NCI-H2081 treated with DMSO at 0.1 percent for 48 hours (cell line): ENCODE results near the gene SEPTIN8.

Experiments
- DNase-seq: peaks from one replicate; lab custom pipeline; 2025; lab: John Stamatoyannopoulos, UW

The SEPTIN8 gene

DNA sequence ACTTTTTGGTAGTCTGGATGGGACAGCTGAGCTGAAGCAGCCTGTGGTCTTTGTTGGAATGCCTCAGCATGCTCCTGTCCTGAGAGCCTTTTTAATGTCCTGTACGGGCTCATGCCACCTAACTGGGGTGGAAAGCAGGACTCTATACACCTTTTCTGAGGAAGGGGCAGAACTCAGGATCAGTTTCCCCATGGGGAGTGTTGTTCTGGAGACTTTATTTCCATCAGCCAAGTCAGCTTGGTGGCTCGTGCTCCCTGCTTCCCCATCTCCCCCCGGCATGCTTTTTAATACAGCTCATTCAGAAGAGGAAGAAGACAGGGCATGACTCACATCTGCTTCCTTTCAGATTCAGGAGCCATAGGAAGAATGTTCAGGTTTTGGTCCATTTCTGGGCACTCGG lies 5.1 kb upstream of the SEPTIN8 start:
- no peak for DNase-seq

- DNase-seq, result no peak
Measured at GRCh38 chr5:132781029-132781428, 4.0 kb upstream of the SEPTIN8 start.

GRCh38 chr5:132780577-132780976 lies 3.5 kb upstream of the SEPTIN8 start:
- DNase-seq, result no peak

- no peak for DNase-seq
Measured at GRCh38 chr5:132779961-132780360, 2.9 kb upstream of the SEPTIN8 start.

GRCh38 chr5:132778856-132779255 lies 1.8 kb upstream of the SEPTIN8 start:
- DNase-seq, result no peak

DNA sequence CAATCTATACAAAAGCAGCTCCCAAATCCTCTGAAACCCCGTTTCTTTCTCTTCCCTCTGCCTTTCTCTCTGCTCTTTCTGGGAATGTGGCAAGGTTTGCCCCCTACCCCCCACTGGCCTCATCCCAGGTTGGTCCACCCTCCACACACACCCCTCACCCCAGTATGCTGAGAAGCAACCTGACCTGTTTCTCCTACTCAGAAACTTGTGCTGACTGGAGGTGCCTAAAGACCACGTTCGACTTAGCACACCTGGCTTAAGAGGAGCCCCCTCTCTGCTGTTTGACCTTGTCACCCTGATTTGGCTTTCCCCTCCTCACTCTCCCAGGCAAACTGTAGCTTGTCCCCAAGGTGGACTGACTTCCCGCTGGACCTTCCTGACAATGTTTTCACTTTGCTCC lies 1.1 kb upstream of the SEPTIN8 start:
- DNase-seq, result no peak

GRCh38 chr5:132776938-132777208 lies 166 bp downstream of the SEPTIN8 start:
- no peak for DNase-seq

- DNase-seq, result no peak
Measured at GRCh38 chr5:132776131-132776937, 705 bp downstream of the SEPTIN8 start.

GRCh38 chr5:132775476-132775961 lies 1.5 kb downstream of the SEPTIN8 start:
- DNase-seq, result no peak

DNA sequence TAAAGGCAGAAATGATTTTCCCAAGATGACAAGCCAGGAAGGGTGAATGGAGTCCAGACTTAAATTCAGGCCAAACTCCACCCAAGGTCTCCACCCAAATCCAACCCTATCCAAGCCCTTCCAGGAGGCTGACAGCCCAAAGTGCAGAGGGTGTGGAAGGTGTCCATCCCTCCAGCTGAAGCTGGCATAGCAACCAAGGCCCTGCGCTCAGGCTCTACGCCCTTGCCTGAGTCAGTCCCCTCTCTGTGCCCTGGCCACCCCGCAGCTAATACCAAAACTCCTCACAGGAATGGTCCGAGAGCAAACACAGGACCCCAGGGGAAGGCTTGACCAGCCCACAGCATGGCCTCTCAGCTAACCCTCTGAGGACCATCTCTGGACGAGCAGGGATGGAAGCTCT lies 2.1 kb downstream of the SEPTIN8 start:
- DNase-seq, result no peak

DNA sequence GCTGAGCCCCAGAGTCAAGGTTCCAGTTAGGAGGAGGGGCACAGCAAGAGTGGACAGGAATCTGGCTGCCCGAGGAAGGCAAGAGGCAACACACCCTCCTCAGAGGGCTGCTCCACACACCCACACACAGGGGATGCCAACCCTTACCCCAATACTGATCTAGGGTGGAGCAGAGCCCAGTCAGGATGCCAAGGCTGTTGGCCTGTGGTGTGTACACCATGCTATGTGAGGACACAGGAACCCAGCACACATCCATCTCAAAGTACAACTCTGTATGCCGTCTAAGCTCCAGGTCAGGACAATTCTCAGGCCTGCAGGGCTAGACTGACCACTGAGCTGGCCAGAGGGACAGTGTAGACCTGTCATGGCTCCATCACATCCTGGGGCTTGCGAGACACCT lies 2.6 kb downstream of the SEPTIN8 start:
- no peak for DNase-seq

GRCh38 chr5:132773601-132774355 lies 3.3 kb downstream of the SEPTIN8 start:
- DNase-seq, result no peak

- DNase-seq, result no peak
Measured at GRCh38 chr5:132773114-132773513, 3.9 kb downstream of the SEPTIN8 start.

DNA sequence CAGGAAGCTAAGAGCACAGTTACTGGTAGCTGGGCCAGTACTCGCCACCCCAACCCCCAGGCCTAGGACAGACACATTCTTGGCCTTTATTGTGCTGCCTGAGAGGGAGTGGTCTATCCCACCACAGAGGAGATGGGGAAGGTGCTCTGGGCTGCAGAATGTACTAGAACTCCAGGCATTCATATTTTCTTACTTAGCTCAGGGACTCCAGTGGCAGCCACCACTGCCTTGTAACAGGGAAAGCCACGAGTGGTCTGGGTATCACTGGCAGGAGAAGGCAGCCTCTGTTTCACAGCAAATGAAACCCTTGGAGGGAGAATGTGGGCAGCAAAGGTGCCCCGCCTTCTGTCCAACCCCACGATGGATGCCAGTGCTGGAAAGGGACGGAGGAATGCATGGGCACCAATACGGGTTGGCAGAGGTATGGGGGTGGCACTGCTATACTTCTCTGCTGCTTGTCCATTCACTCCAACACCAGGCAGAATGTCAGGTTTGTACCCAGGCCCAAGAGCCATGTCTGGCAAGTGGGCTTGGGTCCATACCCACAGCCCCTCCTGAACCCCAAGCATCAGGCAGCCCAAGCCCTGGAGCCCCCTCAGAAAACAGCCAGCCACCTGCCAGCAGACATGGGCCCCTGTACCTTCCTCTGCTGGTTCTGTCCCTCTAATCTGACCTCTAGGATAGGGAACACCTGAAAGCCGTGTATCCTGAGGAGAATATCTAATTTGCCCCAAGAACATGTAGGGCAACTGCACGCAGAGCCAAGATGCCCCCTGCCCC lies 4.6 kb downstream of the SEPTIN8 start:
- no peak for DNase-seq

DNA sequence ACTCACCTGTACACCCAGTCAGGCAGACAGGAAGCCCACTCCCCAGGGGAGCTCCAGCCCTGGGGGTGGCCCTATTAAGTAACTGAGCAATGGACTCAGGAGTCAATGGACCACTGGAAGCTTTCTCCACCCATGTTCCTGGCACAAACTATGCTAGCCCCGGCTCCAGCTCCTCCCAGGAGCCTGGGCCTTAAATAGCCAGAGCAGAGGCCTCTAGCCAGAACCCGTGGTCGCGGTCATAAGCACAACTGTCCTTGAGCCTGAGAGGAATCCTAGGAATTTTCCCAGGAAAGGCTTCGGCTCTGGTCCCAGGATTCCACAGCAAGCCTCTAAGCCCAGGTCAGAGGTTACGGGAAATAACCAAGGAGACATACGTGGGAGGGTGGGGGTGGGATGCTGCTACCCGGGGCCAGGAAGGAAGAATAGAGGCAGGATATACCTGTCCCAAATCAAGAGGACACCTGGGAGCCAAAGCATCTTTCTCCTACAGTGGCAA lies 5.5 kb downstream of the SEPTIN8 start:
- DNase-seq, result no peak

DNA sequence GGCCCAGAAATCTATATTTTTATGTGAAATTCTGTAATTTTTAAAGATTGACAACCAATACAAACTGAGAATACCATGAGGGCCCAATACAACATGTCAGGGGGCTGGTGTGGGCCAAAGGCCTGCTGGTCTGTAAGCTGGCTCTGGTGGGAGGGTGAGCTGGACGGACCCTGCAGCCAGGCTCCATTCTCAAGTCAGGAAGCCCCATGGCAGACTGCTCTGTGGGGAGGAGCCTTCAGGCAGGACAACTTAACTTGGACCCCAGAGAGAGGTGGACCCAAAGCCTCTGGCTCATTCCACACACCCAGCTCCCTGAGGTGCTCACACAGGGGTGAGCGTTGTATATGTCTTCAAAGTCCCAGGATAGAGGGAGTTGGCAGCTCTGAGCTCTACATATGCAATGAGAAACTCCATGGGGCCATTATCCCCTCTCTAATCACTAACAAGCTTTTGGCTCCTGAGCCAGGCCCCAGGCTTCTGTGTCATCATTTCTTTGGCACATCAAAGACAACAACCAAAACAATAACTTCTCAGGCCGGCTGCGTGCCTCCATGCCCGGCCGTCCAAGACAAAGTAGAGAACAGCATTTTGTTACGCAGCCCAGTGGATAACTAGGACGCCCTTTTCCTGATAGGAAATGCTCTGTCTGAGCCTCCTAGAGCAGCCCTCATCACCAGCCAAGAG lies 6.4 kb downstream of the SEPTIN8 start:
- no peak for DNase-seq

DNA sequence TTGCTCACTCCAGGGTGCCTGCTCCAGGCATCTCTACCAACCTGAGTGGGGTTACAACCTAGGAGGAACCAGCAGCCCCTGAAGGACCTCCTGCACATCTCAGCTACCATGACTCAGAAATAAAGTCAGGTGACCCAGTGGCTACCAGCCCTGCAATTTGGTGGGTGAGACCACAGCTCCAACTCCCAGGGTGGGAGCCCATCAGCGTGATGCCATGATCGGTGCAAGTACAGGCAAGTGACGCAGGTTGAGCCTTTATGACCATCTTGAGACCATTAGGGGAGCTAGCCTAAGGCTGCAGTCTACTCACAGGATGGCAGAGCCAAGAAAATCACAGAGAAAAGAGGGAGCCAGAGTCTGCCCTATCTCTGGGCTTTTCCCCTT lies 8.6 kb downstream of the SEPTIN8 start:
- no peak for DNase-seq

- no peak for DNase-seq
Measured at GRCh38 chr5:132767150-132767549, 9.9 kb downstream of the SEPTIN8 start.

- DNase-seq, result no peak
Measured at GRCh38 chr5:132766806-132767055, 10.3 kb downstream of the SEPTIN8 start.

DNA sequence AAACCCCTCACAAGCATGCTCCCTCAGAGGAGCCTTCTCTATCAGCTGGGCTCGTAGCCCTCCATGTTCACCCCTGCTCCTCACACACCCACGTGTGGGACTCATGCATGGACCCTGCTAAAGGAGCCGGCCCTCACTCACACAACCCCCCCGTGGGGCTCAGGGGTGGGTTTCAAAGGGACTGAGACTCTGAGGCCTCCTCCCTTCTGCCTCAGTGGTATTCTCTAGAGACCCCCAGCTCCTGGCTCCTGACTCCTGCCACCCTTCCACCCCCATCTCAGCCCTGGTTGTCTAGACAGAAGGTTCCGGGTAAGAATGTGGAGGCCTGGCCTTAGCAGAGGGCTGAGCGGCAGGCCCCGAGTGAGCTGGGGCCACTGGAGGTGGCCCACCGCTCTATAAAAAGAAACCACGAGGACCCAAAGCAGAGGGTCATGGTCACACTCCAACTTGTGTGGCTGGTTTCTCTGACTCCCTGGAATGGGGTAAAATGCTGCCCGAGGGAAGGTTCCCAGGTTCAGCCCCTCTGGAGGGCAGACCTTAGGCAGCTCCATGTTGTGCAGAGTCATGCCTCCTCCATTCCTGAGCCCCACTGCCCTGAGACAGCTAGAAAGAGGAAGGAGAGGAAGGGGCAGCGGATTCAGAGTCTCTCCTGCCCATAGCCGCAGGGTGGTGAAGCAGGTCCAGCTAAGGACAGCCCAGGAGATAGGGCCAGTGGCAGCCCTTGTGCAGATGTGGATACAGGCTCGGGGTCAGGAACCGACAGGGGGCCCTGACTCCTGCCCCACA lies 10.8 kb downstream of the SEPTIN8 start:
- DNase-seq, result no peak

- DNase-seq, result no peak
Measured at GRCh38 chr5:132765311-132766019, 11.6 kb downstream of the SEPTIN8 start.
